ENCODE data around the gene FOXA2.

FOXA2 gene

GRCh38 chr20:22581437-22582385 lies 2.7 kb downstream of the FOXA2 start:
- no peak for DNase-seq (ENCODE audit: low spot score)
- no peak overlapping the region for H3K27ac ChIP-seq
- ChIA-PET CTCF (no interaction called here), POLR2A (ENCODE audit: low non-redundant PET) (no interaction called here)
- TF ChIP-seq, protein P1, sequence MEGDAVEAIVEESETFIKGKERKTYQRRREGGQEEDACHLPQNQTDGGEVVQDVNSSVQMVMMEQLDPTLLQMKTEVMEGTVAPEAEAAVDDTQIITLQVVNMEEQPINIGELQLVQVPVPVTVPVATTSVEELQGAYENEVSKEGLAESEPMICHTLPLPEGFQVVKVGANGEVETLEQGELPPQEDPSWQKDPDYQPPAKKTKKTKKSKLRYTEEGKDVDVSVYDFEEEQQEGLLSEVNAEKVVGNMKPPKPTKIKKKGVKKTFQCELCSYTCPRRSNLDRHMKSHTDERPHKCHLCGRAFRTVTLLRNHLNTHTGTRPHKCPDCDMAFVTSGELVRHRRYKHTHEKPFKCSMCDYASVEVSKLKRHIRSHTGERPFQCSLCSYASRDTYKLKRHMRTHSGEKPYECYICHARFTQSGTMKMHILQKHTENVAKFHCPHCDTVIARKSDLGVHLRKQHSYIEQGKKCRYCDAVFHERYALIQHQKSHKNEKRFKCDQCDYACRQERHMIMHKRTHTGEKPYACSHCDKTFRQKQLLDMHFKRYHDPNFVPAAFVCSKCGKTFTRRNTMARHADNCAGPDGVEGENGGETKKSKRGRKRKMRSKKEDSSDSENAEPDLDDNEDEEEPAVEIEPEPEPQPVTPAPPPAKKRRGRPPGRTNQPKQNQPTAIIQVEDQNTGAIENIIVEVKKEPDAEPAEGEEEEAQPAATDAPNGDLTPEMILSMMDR (conservative IDR thresholded peaks at IDR 0.05; ENCODE audit: low read depth), result no peak

DNA sequence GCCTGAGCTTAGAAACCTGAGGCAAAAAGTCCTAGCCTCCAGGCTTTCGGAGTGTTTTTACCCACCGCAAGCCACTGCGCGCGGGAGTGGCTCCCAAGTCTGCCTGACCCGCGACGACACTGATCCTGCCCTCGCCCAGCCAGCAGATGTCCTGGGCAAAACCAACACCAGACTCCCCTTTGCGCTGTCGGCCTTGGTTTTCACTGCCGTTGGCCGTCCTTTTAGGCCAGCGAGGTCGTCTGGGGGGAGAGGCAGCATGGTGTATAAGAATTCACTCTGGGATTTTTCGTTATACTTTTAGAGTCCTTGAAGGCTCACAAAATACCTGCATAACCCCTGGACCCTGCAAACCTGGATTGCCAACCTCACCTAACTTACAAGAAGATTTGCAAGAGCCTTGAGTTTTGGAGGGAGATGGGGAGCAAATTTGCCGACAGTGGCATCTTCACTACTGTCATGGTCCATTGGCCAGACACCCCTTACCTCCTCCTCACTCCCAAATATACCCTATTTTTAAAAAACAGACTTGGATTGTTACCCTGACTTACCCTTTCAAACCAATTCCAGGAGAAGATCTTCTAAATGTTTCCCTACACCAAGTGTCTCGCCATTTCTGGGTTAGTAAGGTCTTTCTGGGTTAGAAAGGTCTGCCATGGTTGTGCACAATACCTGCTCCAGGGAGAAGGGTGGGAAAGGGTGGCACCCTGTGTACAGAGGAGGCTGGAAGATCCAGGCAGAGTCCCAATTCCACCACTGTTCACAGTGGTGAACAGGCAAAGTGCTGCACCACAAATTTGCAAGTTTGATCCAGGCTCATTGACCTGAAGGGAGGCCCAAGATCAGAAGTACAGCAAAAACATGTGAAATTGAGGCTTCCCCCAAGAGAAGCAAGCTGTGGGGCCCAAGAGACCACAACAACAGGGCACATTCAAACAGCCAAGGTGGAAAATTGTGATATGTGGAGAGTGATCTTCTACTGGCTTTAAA lies 4.4 kb downstream of the FOXA2 start:
- DNase-seq (ENCODE audit: low spot score), result no peak
- no peak overlapping the region for H3K27ac ChIP-seq
- POLR2A ChIA-PET (ENCODE audit: low non-redundant PET), result no interaction called here
- CTCF ChIA-PET, result no interaction called here
- TF ChIP-seq, protein P1 (conservative IDR thresholded peaks at IDR 0.05; ENCODE audit: low read depth), result no peak

DNA sequence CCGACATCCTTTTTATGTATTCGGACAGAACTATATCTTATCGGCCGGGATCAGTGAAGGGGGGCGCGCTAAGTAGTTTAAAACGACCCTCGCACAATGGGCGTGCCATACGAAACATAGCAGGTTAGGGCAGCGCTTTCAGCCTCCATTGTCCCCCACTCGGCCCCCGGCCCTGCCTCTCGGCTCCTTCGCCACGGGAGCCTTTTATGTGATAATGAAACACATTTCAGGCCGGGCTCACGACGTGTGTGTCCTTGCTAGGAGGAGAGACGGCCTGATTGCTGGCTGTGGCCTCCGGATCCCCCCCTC lies 5.3 kb downstream of the FOXA2 start:
- CTCF ChIA-PET, result no interaction called here
- H3K27ac ChIP-seq, result no peak overlapping the region
- POLR2A ChIA-PET (ENCODE audit: low non-redundant PET), result no interaction called here
- TF ChIP-seq, protein P1 (conservative IDR thresholded peaks at IDR 0.05; ENCODE audit: low read depth), result no peak
- no peak for DNase-seq (ENCODE audit: low spot score)

DNA sequence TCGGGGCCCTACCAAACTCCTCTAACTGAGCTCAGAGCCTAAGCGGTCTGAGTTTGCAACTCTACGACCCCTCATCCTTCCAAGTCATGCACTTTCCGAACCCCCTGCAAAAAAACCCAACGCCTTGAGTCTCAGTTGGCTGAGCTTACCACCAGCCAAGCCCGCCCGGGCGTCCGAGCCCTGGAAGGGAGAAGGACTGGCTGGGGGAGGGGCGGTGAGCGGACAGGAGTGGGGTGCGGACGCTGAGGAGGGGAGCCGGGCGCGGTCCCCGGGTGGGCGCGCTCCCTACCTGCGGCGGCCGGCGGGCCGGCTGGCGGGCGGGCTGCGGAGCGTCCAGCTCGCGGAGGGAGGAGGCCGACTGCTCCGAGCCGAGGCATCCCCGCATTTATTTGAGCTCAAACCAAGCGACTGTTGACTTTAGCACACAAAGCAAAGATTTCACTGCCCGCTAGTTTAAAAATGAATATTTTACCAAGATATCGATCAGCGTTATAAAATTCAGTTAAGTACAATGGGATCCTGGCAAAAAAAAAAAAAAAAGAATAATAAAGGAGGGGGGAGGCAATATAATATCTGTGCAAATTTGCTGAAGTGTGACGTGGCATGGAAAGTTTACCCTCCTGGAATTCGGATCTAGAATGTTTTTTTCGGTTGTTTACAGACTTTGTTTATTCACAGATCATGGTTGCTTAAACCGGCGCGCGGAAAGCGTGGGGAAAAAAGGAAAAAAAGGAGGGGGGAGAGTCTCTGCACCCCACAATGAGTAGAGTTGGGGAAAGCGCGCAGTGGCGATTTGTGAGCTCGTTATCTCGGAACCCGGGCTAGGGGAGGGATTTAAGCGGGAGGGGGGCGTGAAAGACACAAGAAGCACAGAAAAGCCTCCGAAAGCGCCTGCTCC lies 5.9 kb downstream of the FOXA2 start:
- ChIA-PET POLR2A (ENCODE audit: low non-redundant PET) (no interaction called here), CTCF (interaction anchor here (0.7 kb wide), 1 partner anchor 10 kb away, joined by 3 read pairs; no protein-coding TSS in a partner anchor)
- TF ChIP-seq, protein P1 (conservative IDR thresholded peaks at IDR 0.05; ENCODE audit: low read depth), result no peak
- no peak for DNase-seq (ENCODE audit: low spot score)
- H3K27ac ChIP-seq, result no peak overlapping the region

GRCh38 chr20:22577515-22578220 lies 6.7 kb downstream of the FOXA2 start:
- POLR2A ChIA-PET (ENCODE audit: low non-redundant PET), result no interaction called here
- CTCF ChIA-PET, result interaction anchor here (0.7 kb wide), 1 partner anchor 9 kb away, joined by 3 read pairs; no protein-coding TSS in a partner anchor

More at GRCh38 chr20:22577515-22578220, 6.7 kb downstream of the FOXA2 start:
- no peak overlapping the region for H3K27ac ChIP-seq
- no peak for DNase-seq (ENCODE audit: low spot score)
- TF ChIP-seq, protein P1 (conservative IDR thresholded peaks at IDR 0.05; ENCODE audit: low read depth), result no peak

All from RWPE1 (cell line).